ENCODE measurements around the gene ASB14. TPM values are rescaled to one million over a fixed set of nuclear protein-coding genes. Genes with fewer than 3 reads are reported as not detected.

The ASB14 gene
- total RNA-seq, 2 donors from 2014 or later = not detected

DNA sequence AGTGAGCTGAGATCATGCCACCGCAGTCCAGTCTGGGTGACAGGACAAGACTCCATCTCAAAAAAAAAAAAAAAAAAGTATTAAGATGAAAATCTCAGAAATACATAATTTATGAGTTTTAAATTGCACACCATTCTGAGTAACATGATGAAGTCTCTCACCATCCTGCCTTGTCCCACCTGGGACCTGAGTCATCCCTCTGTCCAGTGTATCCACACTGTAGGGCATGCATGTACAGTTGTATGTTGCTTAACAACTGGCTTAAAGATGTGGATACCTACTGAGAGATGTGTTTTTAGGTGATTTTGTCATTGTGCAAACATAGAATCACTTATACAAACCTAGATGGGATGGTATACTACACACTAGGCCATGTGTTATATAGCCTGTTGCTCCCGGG lies 17.1 kb downstream of the ASB14 start:
- Histone ChIP-seq H3K27me3 (replicated peaks; ENCODE audit: insufficient read depth) (no peaks in the 10 kb centered on the region), H3K4me1 (ENCODE audit: control insufficient read depth in 1 of 2, low read depth in 2 of 2) (no peaks in the 10 kb centered on the region), H3K9me3 (no peaks in the 10 kb centered on the region), H3K36me3 (peaks cover 4% of the 10 kb centered on the region), H3K27ac (no peak overlapping the region), H3K4me3 (no peak overlapping the region)
- ATAC-seq (ENCODE audit: insufficient number of reproducible peaks, low FRiP score, low read depth) = no peak
- DNase-seq (ENCODE audit: low spot score) = no peak
- TF ChIP-seq, protein P1, sequence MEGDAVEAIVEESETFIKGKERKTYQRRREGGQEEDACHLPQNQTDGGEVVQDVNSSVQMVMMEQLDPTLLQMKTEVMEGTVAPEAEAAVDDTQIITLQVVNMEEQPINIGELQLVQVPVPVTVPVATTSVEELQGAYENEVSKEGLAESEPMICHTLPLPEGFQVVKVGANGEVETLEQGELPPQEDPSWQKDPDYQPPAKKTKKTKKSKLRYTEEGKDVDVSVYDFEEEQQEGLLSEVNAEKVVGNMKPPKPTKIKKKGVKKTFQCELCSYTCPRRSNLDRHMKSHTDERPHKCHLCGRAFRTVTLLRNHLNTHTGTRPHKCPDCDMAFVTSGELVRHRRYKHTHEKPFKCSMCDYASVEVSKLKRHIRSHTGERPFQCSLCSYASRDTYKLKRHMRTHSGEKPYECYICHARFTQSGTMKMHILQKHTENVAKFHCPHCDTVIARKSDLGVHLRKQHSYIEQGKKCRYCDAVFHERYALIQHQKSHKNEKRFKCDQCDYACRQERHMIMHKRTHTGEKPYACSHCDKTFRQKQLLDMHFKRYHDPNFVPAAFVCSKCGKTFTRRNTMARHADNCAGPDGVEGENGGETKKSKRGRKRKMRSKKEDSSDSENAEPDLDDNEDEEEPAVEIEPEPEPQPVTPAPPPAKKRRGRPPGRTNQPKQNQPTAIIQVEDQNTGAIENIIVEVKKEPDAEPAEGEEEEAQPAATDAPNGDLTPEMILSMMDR (IDR thresholded peaks at IDR 0.05) = no peak

- TF ChIP-seq, protein P1 (IDR thresholded peaks at IDR 0.05) = no peak
- DNase-seq (ENCODE audit: low spot score) (no peak), ATAC-seq (ENCODE audit: insufficient number of reproducible peaks, low FRiP score, low read depth) (no peak)
- Histone ChIP-seq H3K9me3 (no peaks in the 10 kb centered on the region), H3K4me1 (ENCODE audit: control insufficient read depth in 1 of 2, low read depth in 2 of 2) (no peaks in the 10 kb centered on the region), H3K4me3 (no peak overlapping the region), H3K27ac (no peak overlapping the region), H3K36me3 (peaks cover 7% of the 10 kb centered on the region), H3K27me3 (replicated peaks; ENCODE audit: insufficient read depth) (no peaks in the 10 kb centered on the region)
Measured at GRCh38 chr3:57274845-57275244, 17.6 kb downstream of the ASB14 start.

- DNase-seq (ENCODE audit: low spot score) = no peak
Measured at GRCh38 chr3:57268416-57268815, 24.1 kb downstream of the ASB14 start.

DNA sequence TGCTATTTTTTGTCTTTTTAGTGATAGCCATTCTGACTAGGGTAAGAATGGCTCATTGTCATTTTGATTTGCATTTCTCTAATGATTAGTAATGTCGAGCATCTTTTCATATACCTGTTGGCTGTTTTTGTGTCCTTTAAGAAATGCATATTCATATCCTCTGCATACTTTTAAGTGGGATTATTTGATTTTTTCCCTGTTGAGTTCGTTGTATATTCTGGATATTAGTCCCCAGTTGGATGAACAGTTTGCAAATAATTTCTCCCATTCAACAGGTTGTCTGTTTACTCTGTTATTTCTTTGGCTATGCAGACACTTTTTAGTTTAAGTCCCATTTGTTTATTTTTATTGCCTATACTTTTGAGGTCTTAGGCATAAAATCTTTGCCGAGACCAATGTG lies 30.6 kb downstream of the ASB14 start:
- TF ChIP-seq, protein P1 (IDR thresholded peaks at IDR 0.05) = no peak
- H3K36me3 ChIP-seq = peaks cover 47% of the 10 kb centered on the region
- ATAC-seq (ENCODE audit: insufficient number of reproducible peaks, low FRiP score, low read depth) = no peak

More at GRCh38 chr3:57268416-57268815, 24.1 kb downstream of the ASB14 start:
- TF ChIP-seq, protein P1 (IDR thresholded peaks at IDR 0.05) = no peak
- Histone ChIP-seq H3K9me3 (no peaks in the 10 kb centered on the region), H3K27me3 (replicated peaks; ENCODE audit: insufficient read depth) (no peaks in the 10 kb centered on the region), H3K4me3 (no peak overlapping the region), H3K27ac (no peak overlapping the region), H3K36me3 (peaks cover 25% of the 10 kb centered on the region), H3K4me1 (ENCODE audit: control insufficient read depth in 1 of 2, low read depth in 2 of 2) (no peaks in the 10 kb centered on the region)
- no peak for ATAC-seq (ENCODE audit: insufficient number of reproducible peaks, low FRiP score, low read depth)

DNA sequence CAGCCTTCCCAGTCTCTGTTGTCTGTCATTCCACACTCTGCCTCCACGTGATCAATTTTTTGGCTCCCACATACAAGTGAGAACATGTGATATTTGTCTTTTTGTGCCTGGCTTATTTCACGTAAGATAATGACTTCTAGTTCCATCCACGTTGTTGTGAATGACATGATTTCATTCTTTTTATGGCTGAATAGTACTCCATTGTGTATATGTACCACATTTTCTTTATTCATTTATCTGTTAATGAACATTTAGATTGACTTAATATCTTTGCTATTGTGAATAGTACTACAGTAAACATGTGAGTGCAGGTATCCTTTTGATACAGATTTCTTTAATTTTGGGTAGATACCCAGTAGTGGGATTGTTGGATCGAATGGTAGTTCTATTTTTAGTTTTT lies 31.4 kb downstream of the ASB14 start:
- peaks cover 47% of the 10 kb centered on the region for H3K36me3 ChIP-seq
- H3K27me3 ChIP-seq (replicated peaks; ENCODE audit: insufficient read depth) = no peaks in the 10 kb centered on the region
- ATAC-seq (ENCODE audit: insufficient number of reproducible peaks, low FRiP score, low read depth) (no peak), DNase-seq (ENCODE audit: low spot score) (no peak)
- H3K4me3 ChIP-seq = no peak overlapping the region
- H3K9me3 ChIP-seq = no peaks in the 10 kb centered on the region
- H3K4me1 ChIP-seq (ENCODE audit: control insufficient read depth in 1 of 2, low read depth in 2 of 2) = no peaks in the 10 kb centered on the region
- H3K27ac ChIP-seq = no peak overlapping the region
- TF ChIP-seq, protein P1 (IDR thresholded peaks at IDR 0.05) = no peak

More for the DNA sequence above, 30.6 kb downstream of the ASB14 start:
- Histone ChIP-seq H3K27ac (no peak overlapping the region), H3K9me3 (no peaks in the 10 kb centered on the region), H3K27me3 (replicated peaks; ENCODE audit: insufficient read depth) (no peaks in the 10 kb centered on the region), H3K4me3 (no peak overlapping the region), H3K4me1 (ENCODE audit: control insufficient read depth in 1 of 2, low read depth in 2 of 2) (no peaks in the 10 kb centered on the region)
- no peak for DNase-seq (ENCODE audit: low spot score)
